ENCODE results near the gene TNFRSF18.
A peak's percentile ranks its signal among the peaks of the same experiment; 100 is the strongest.

Gene TNFRSF18

DNA sequence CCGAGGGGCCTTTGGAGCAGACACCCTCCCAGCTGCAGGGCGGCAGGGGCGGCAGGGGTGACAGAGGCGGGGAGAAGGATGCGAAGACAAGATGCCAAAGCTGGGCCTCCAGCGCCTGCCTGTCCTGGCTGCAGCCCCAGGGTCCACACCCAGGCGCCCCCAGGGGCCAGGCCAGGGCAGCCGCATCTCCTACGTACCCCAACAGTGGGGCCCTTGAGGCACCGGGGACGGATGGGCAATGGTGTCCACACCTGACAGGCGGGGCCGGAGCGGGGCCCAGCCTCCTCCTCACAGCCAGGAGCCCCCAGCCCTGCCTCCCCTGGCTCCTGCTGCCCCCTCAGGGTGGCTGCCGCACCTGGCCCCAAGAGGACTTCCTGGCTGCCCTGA lies 32.8 kb upstream of the TNFRSF18 start:
- Histone ChIP-seq H4K8ac (ENCODE audit: low read depth, low read length) (no peak overlapping the region), H2AFZ (ENCODE audit: insufficient read depth, low read length, poor library complexity) (no peak overlapping the region), H2BK5ac (ENCODE audit: low read depth, low read length, poor library complexity) (no peak overlapping the region), H3K79me2 (ENCODE audit: control insufficient read depth, insufficient read depth, low read length, poor library complexity) (no peaks in the 10 kb centered on the region), H3K79me1 (ENCODE audit: low read length) (peaks cover 2% of the 10 kb centered on the region), H3K9ac (ENCODE audit: low read length) (no peak overlapping the region), H3K27me3 (ENCODE audit: insufficient read depth, low read length) (no peaks in the 10 kb centered on the region), H4K12ac (ENCODE audit: low read depth, low read length) (no peak overlapping the region), H3K23ac (ENCODE audit: low read length) (no peak overlapping the region), H3K9me3 (ENCODE audit: insufficient read depth, low read depth, low read length) (no peaks in the 10 kb centered on the region), H2BK12ac (ENCODE audit: low read length) (no peak overlapping the region), H3K4me3 (ENCODE audit: low read depth, low read length) (no peak overlapping the region), H3K27ac (ENCODE audit: low read depth, low read length) (no peak overlapping the region), H3K14ac (ENCODE audit: low read length) (no peak overlapping the region), H3K4me1 (ENCODE audit: control insufficient read depth in 1 of 2, insufficient read depth in 2 of 2, low read length in 2 of 2) (peaks cover 0 to 21% of the 10 kb centered on the region in 2 experiments), H3K4me2 (ENCODE audit: low read length) (no peak overlapping the region), H4K91ac (ENCODE audit: low read depth, low read length) (no peak overlapping the region), H3K4ac (ENCODE audit: low read depth, low read length) (no peak overlapping the region), H3K18ac (ENCODE audit: low read length) (no peak overlapping the region), H2AK5ac (ENCODE audit: low read length) (no peak overlapping the region), H3K36me3 (ENCODE audit: control insufficient read depth in 1 of 2, insufficient read depth in 2 of 2, low read length in 2 of 2) (peaks cover 4 to 7% of the 10 kb centered on the region in 2 experiments), H2BK120ac (ENCODE audit: insufficient read depth, low read length, poor library complexity) (no peak overlapping the region)
- WGBS (ENCODE audit: extremely low coverage, insufficient coverage, insufficient read length): no CpG with 5 or more reads among the region's 15 CpGs
- no peak for DNase-seq

DNA sequence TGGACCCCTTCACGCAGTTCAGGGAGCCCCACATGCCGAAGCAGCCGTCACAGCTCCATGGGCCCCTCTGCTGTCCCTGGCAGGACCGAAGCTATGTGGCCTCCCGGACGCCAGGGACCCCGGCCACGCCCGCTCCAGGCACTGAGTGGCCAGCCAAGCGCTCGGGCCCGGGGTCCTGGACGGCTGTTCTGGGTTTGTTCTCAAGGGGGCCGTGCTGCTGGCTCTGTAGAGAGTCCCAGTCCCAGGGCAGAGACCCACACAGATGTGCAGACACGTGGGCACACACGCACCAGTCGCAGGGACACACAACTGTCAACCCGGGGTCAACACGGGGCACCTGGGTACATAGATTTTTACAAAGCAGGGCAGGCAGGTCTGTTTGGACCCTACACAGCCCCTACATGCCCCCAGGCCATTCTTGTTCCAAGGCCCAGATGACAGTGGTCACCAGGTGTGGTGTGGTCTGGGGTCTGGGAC lies 32.3 kb upstream of the TNFRSF18 start:
- no peak overlapping the region for H4K8ac ChIP-seq (ENCODE audit: low read depth, low read length)
- H3K9ac ChIP-seq (ENCODE audit: low read length): no peak overlapping the region
- no peak overlapping the region for H3K4ac ChIP-seq (ENCODE audit: low read depth, low read length)
- H3K27ac ChIP-seq (ENCODE audit: low read depth, low read length): no peak overlapping the region
- no peak overlapping the region for H3K4me3 ChIP-seq (ENCODE audit: low read depth, low read length)
- H3K79me2 ChIP-seq (ENCODE audit: control insufficient read depth, insufficient read depth, low read length, poor library complexity): no peaks in the 10 kb centered on the region
- no peak overlapping the region for H3K4me2 ChIP-seq (ENCODE audit: low read length)
- no peaks in the 10 kb centered on the region for H3K9me3 ChIP-seq (ENCODE audit: insufficient read depth, low read depth, low read length)
- H2BK5ac ChIP-seq (ENCODE audit: low read depth, low read length, poor library complexity): no peak overlapping the region
- H2BK12ac ChIP-seq (ENCODE audit: low read length): no peak overlapping the region
- H3K79me1 ChIP-seq (ENCODE audit: low read length): peaks cover 2% of the 10 kb centered on the region
- H4K91ac ChIP-seq (ENCODE audit: low read depth, low read length): no peak overlapping the region
- no peak overlapping the region for H4K12ac ChIP-seq (ENCODE audit: low read depth, low read length)
- WGBS (ENCODE audit: extremely low coverage, insufficient coverage, insufficient read length): no CpG with 5 or more reads among the region's 19 CpGs
- peaks cover 0 to 21% of the 10 kb centered on the region in 2 experiments for H3K4me1 ChIP-seq (ENCODE audit: control insufficient read depth in 1 of 2, insufficient read depth in 2 of 2, low read length in 2 of 2)
- H3K36me3 ChIP-seq (ENCODE audit: control insufficient read depth in 1 of 2, insufficient read depth in 2 of 2, low read length in 2 of 2): peaks cover 8 to 12% of the 10 kb centered on the region in 2 experiments
- H2BK120ac ChIP-seq (ENCODE audit: insufficient read depth, low read length, poor library complexity): peak overlapping the region; percentile 13
- no peak for DNase-seq
- no peak overlapping the region for H2AFZ ChIP-seq (ENCODE audit: insufficient read depth, low read length, poor library complexity)
- no peak overlapping the region for H3K14ac ChIP-seq (ENCODE audit: low read length)
- no peak overlapping the region for H3K23ac ChIP-seq (ENCODE audit: low read length)
- no peak overlapping the region for H2AK5ac ChIP-seq (ENCODE audit: low read length)
- H3K18ac ChIP-seq (ENCODE audit: low read length): no peak overlapping the region
- no peaks in the 10 kb centered on the region for H3K27me3 ChIP-seq (ENCODE audit: insufficient read depth, low read length)

DNA sequence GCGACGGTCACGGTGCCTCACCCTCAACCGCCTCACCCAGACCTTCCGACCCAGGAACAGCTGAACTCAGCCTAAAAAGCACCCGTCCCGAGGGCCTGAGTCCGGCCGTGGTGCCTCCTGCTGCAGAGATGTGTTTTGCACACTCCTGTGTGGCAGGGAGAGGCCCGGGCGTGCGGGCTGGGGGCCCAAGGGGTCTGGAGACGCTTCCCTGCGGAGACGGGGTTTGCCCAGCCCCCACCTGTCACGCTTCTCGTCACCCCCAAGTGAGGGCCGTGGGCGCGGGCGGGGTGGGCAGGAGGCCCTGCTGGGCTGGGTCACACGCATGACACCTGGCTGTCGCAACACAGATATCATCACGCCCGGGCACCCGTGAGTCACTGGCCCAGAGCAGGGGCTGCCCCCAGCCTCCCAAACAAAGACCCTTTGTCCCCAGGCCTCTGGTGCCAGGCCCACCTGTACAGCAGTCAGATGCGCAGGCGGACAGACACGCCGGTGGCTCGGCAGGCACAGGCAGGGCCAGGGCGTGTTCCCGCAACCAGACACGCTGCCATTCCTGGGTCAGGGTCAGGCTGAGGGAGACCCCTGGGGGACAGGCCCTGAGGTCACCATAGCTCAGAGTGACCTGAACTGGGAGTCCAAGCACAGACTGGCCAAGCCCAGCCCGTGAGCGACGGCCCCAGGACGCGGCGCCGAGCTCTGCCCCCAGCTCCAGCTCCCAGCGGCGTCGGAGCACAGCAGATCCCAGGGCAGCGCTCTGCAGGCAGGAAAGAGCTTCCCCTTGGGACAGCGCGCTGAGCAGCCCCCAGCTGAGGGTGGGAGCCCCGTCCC lies 31.7 kb upstream of the TNFRSF18 start:
- Histone ChIP-seq H3K23ac (ENCODE audit: low read length) (no peak overlapping the region), H2AK5ac (ENCODE audit: low read length) (peak overlapping the region; percentile 38), H3K79me1 (ENCODE audit: low read length) (peaks cover 2% of the 10 kb centered on the region), H3K4me2 (ENCODE audit: low read length) (no peak overlapping the region), H2BK12ac (ENCODE audit: low read length) (no peak overlapping the region), H3K9ac (ENCODE audit: low read length) (no peak overlapping the region), H4K12ac (ENCODE audit: low read depth, low read length) (no peak overlapping the region), H2BK5ac (ENCODE audit: low read depth, low read length, poor library complexity) (no peak overlapping the region), H3K4ac (ENCODE audit: low read depth, low read length) (no peak overlapping the region), H3K4me1 (ENCODE audit: control insufficient read depth in 1 of 2, insufficient read depth in 2 of 2, low read length in 2 of 2) (peaks cover 3 to 23% of the 10 kb centered on the region in 2 experiments), H3K36me3 (ENCODE audit: control insufficient read depth in 1 of 2, insufficient read depth in 2 of 2, low read length in 2 of 2) (peaks cover 8 to 15% of the 10 kb centered on the region in 2 experiments), H2BK120ac (ENCODE audit: insufficient read depth, low read length, poor library complexity) (no peak overlapping the region), H3K79me2 (ENCODE audit: control insufficient read depth, insufficient read depth, low read length, poor library complexity) (no peaks in the 10 kb centered on the region), H3K14ac (ENCODE audit: low read length) (no peak overlapping the region), H4K91ac (ENCODE audit: low read depth, low read length) (no peak overlapping the region), H3K18ac (ENCODE audit: low read length) (no peak overlapping the region), H2AFZ (ENCODE audit: insufficient read depth, low read length, poor library complexity) (peak overlapping the region; percentile 6), H3K27ac (ENCODE audit: low read depth, low read length) (no peak overlapping the region), H3K9me3 (ENCODE audit: insufficient read depth, low read depth, low read length) (peaks cover 3% of the 10 kb centered on the region), H3K27me3 (ENCODE audit: insufficient read depth, low read length) (no peaks in the 10 kb centered on the region), H3K4me3 (ENCODE audit: low read depth, low read length) (no peak overlapping the region), H4K8ac (ENCODE audit: low read depth, low read length) (no peak overlapping the region)
- DNase-seq: peak; percentile 19 to 35
- WGBS (ENCODE audit: extremely low coverage, insufficient coverage, insufficient read length): no CpG with 5 or more reads among the region's 48 CpGs

DNA sequence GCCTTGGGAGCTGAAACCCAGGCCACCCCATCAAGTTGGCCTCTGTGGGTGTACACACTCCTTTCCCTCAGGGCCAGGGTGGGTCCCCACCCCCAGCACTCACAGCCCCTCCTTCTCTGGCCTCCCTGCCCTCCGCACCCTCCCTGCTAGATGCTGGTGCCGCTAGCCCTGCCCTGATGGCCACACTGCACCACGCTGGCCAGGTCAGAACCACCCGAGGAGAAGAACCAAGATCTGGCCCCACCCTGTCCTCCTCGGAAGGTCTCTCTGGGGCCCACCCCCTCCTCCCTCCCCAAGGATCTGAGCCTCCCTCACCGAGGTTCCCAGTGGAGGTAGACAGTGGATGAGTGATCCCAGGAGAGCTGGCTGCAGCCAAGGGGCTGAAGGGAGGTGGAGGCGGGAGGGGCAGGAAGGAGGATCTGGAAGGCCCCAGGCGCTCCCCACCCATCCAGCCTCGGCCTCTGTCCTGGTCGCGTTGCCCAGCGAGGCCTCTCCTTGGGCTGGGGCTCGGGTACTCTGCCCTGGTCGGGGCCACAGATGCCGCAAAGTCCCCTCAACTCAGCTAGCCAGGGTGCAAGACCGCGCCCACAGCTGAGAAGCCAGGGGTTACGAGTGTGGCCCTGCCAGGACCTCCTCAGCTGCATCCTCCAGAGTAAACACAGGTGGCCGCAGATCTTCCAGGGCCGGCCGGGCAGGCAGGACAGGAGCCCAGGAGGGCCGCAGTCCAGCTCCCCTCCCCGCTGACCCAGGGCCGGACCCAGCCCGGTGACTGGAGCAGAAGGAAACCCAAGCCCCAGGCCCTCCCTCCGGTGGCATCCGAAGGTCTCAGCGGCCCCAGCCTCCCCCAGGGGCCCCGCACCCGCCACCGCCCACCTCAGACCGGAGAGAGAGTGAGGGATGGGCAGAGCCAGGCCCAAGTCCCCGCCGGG lies 30.8 kb upstream of the TNFRSF18 start:
- Histone ChIP-seq H3K4ac (ENCODE audit: low read depth, low read length) (no peak overlapping the region), H3K27ac (ENCODE audit: low read depth, low read length) (no peak overlapping the region), H2BK120ac (ENCODE audit: insufficient read depth, low read length, poor library complexity) (peak overlapping the region; percentile 12), H3K4me1 (ENCODE audit: control insufficient read depth in 1 of 2, insufficient read depth in 2 of 2, low read length in 2 of 2) (peaks cover 11 to 31% of the 10 kb centered on the region in 2 experiments), H3K27me3 (ENCODE audit: insufficient read depth, low read length) (no peaks in the 10 kb centered on the region), H2AK5ac (ENCODE audit: low read length) (no peak overlapping the region), H4K8ac (ENCODE audit: low read depth, low read length) (no peak overlapping the region), H3K9me3 (ENCODE audit: insufficient read depth, low read depth, low read length) (peaks cover 10% of the 10 kb centered on the region), H3K4me2 (ENCODE audit: low read length) (no peak overlapping the region), H3K4me3 (ENCODE audit: low read depth, low read length) (no peak overlapping the region), H3K79me2 (ENCODE audit: control insufficient read depth, insufficient read depth, low read length, poor library complexity) (peaks cover 6% of the 10 kb centered on the region), H2AFZ (ENCODE audit: insufficient read depth, low read length, poor library complexity) (peak overlapping the region; percentile 6), H3K23ac (ENCODE audit: low read length) (no peak overlapping the region), H4K12ac (ENCODE audit: low read depth, low read length) (no peak overlapping the region), H2BK5ac (ENCODE audit: low read depth, low read length, poor library complexity) (no peak overlapping the region), H3K36me3 (ENCODE audit: control insufficient read depth in 1 of 2, insufficient read depth in 2 of 2, low read length in 2 of 2) (peaks cover 11 to 14% of the 10 kb centered on the region in 2 experiments), H3K14ac (ENCODE audit: low read length) (no peak overlapping the region), H2BK12ac (ENCODE audit: low read length) (no peak overlapping the region), H3K79me1 (ENCODE audit: low read length) (peaks cover 5% of the 10 kb centered on the region), H3K18ac (ENCODE audit: low read length) (no peak overlapping the region), H3K9ac (ENCODE audit: low read length) (no peak overlapping the region), H4K91ac (ENCODE audit: low read depth, low read length) (no peak overlapping the region)
- no peak for DNase-seq
- WGBS (ENCODE audit: extremely low coverage, insufficient coverage, insufficient read length): no CpG with 5 or more reads among the region's 34 CpGs
